HL-60 (cell line): ENCODE results near the gene SLC6A6.

Source experiments
- DNase-seq, 2 experiments: peaks; one replicate each; pipeline ENCODE4 v3.0.0-alpha.2; 2010 to 2020; ENCODE audit warnings: low read depth in 1 of 2, low spot score in 1 of 2
- H3K27ac ChIP-seq: fragments of 250-450 bp; sonication (Bioruptor Pico); replicated peaks from 2 replicates; pipeline ENCODE4 v1.5.1; 2020; ENCODE audit warnings: mild to moderate bottlenecking, moderate library complexity
- H3K27me3 ChIP-seq: fragments of 250-450 bp; sonication (Bioruptor Pico); 2 replicates; pipeline ENCODE4 v1.5.1; 2021; ENCODE audit warnings: mild to moderate bottlenecking, moderate library complexity; ENCODE audit not compliant: insufficient read depth, poor library complexity, severe bottlenecking
- H3K4me3 ChIP-seq: replicated peaks from 2 replicates; pipeline ENCODE4 v1.5.1; 2011; ENCODE audit warnings: mild to moderate bottlenecking, control low read depth, low read length; ENCODE audit not compliant: insufficient read depth
- GABPA ChIP-seq: IDR thresholded peaks from 2 replicates; pipeline ENCODE4 v1.6.1; 2012; ENCODE audit warnings: low read depth
- POLR2AphosphoS5 ChIP-seq: IDR thresholded peaks from 2 replicates; pipeline ENCODE4 v1.6.1; 2012; ENCODE audit warnings: low read depth
- REST ChIP-seq: IDR thresholded peaks from 2 replicates; pipeline ENCODE4 v1.6.1; 2012; ENCODE audit warnings: low read depth; ENCODE audit not compliant: insufficient replicate concordance
- SPI1 ChIP-seq: IDR thresholded peaks from 2 replicates; pipeline ENCODE4 v1.6.1; 2012; ENCODE audit warnings: low read depth, mild to moderate bottlenecking, borderline replicate concordance
- TF ChIP-seq, protein P1 (sequence below): IDR thresholded peaks from one replicate; pipeline ENCODE4 v1.5.1; 2011; ENCODE audit warnings: low read length, control low read depth, inconsistent platforms; ENCODE audit not compliant: insufficient read depth

SLC6A6 gene

GRCh38 chr3:14372587-14372986 lies 29.8 kb upstream of the SLC6A6 start:
- no peak overlapping the region for H3K4me3 ChIP-seq
- DNase-seq, result no peak
- TF ChIP-seq GABPA, result no peak
- TF ChIP-seq SPI1, result no peak
- TF ChIP-seq, protein P1, sequence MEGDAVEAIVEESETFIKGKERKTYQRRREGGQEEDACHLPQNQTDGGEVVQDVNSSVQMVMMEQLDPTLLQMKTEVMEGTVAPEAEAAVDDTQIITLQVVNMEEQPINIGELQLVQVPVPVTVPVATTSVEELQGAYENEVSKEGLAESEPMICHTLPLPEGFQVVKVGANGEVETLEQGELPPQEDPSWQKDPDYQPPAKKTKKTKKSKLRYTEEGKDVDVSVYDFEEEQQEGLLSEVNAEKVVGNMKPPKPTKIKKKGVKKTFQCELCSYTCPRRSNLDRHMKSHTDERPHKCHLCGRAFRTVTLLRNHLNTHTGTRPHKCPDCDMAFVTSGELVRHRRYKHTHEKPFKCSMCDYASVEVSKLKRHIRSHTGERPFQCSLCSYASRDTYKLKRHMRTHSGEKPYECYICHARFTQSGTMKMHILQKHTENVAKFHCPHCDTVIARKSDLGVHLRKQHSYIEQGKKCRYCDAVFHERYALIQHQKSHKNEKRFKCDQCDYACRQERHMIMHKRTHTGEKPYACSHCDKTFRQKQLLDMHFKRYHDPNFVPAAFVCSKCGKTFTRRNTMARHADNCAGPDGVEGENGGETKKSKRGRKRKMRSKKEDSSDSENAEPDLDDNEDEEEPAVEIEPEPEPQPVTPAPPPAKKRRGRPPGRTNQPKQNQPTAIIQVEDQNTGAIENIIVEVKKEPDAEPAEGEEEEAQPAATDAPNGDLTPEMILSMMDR, result no peak
- no peak for TF ChIP-seq POLR2AphosphoS5
- TF ChIP-seq REST, result no peak
- no peak overlapping the region for H3K27ac ChIP-seq
- no peaks in the 10 kb centered on the region for H3K27me3 ChIP-seq

GRCh38 chr3:14373753-14374376 lies 28.5 kb upstream of the SLC6A6 start:
- TF ChIP-seq, protein P1, result no peak
- TF ChIP-seq GABPA (no peak), SPI1 (no peak), POLR2AphosphoS5 (no peak), REST (no peak)
- no peaks in the 10 kb centered on the region for H3K27me3 ChIP-seq
- H3K27ac ChIP-seq, result no peak overlapping the region
- H3K4me3 ChIP-seq, result no peak overlapping the region
- DNase-seq, result no peak

GRCh38 chr3:14374444-14374883 lies 27.9 kb upstream of the SLC6A6 start:
- TF ChIP-seq, protein P1, result no peak
- TF ChIP-seq GABPA, result no peak
- TF ChIP-seq POLR2AphosphoS5, result no peak
- TF ChIP-seq REST, result no peak
- TF ChIP-seq SPI1, result no peak
- Histone ChIP-seq H3K27me3 (no peaks in the 10 kb centered on the region), H3K4me3 (no peak overlapping the region), H3K27ac (no peak overlapping the region)
- no peak for DNase-seq
